GM12892 (cell line): ENCODE measurements around the gene DPP6.

Experiments
- DNase-seq: peaks from one replicate; pipeline ENCODE4 v3.0.0; 2011; ENCODE audit not compliant: insufficient read length
- FAIRE-seq: peaks from 2 replicates; lab custom pipeline; 2011; peaks lifted over from hg19 to GRCh38; lab: Jason Lieb, UNC
- POLR2A ChIP-seq: IDR thresholded peaks from 2 replicates; pipeline ENCODE4 v1.6.1; 2011; ENCODE audit warnings: low read depth, low read length, control low read depth
- POLR2AphosphoS5 ChIP-seq: IDR thresholded peaks from 2 replicates; pipeline ENCODE4 v1.6.1; 2011; ENCODE audit warnings: low read depth, low read length, control low read depth
- TAF1 ChIP-seq: IDR thresholded peaks from 2 replicates; pipeline ENCODE4 v1.6.1; 2011; ENCODE audit warnings: low read depth, mild to moderate bottlenecking, control low read depth, low read length, borderline replicate concordance

DPP6 gene

GRCh38 chr7:154685564-154685901, 633.3 kb downstream of the DPP6 start:
- TF ChIP-seq TAF1 (no peak), POLR2A (no peak), POLR2AphosphoS5 (no peak)

GRCh38 chr7:154686305-154686704, 634.1 kb downstream of the DPP6 start:
- FAIRE-seq, result no peak
- TF ChIP-seq TAF1, result no peak
- no peak for TF ChIP-seq POLR2AphosphoS5
- TF ChIP-seq POLR2A, result no peak
- DNase-seq, result no peak

More at GRCh38 chr7:154685564-154685901, 633.3 kb downstream of the DPP6 start:
- DNase-seq (no peak), FAIRE-seq (no peak)

- DNase-seq, result no peak
- TF ChIP-seq POLR2AphosphoS5 (no peak), TAF1 (no peak), POLR2A (no peak)
- no peak for FAIRE-seq
These were observed 636.8 kb downstream of the DPP6 start for GRCh38 chr7:154688952-154689351.

- no peak for TF ChIP-seq POLR2A
- no peak for TF ChIP-seq POLR2AphosphoS5
- no peak for TF ChIP-seq TAF1
- DNase-seq (no peak), FAIRE-seq (no peak)
These were observed 638.2 kb downstream of the DPP6 start for GRCh38 chr7:154690411-154690810.

- TF ChIP-seq POLR2A (no peak), TAF1 (no peak), POLR2AphosphoS5 (no peak)
- no peak for DNase-seq
- FAIRE-seq, result no peak
These were observed 641.5 kb downstream of the DPP6 start for GRCh38 chr7:154693661-154694060.

- no peak for DNase-seq
- no peak for FAIRE-seq
- TF ChIP-seq POLR2A (no peak), POLR2AphosphoS5 (no peak), TAF1 (no peak)
These were observed 643.6 kb downstream of the DPP6 start for GRCh38 chr7:154695836-154696235.

- FAIRE-seq (no peak), DNase-seq (no peak)
- TF ChIP-seq TAF1, result no peak
- TF ChIP-seq POLR2A, result no peak
- TF ChIP-seq POLR2AphosphoS5, result no peak
These were observed 644.4 kb downstream of the DPP6 start for GRCh38 chr7:154696556-154696955.

GRCh38 chr7:154698726-154699291, 646.6 kb downstream of the DPP6 start:
- FAIRE-seq (no peak), DNase-seq (no peak)
- TF ChIP-seq POLR2A, result no peak
- TF ChIP-seq TAF1, result no peak
- no peak for TF ChIP-seq POLR2AphosphoS5

- FAIRE-seq, result no peak
These were observed 647.2 kb downstream of the DPP6 start for GRCh38 chr7:154699417-154699816.

GRCh38 chr7:154709840-154710520, 657.8 kb downstream of the DPP6 start:
- FAIRE-seq, result no peak

More at GRCh38 chr7:154699417-154699816, 647.2 kb downstream of the DPP6 start:
- no peak for TF ChIP-seq POLR2AphosphoS5
- no peak for TF ChIP-seq POLR2A
- TF ChIP-seq TAF1, result no peak
- DNase-seq, result no peak

GRCh38 chr7:154720016-154720415, 667.8 kb downstream of the DPP6 start:
- FAIRE-seq, result no peak
- TF ChIP-seq POLR2AphosphoS5, result no peak
- TF ChIP-seq POLR2A, result no peak
- TF ChIP-seq TAF1, result no peak
- DNase-seq, result no peak

More at GRCh38 chr7:154709840-154710520, 657.8 kb downstream of the DPP6 start:
- no peak for DNase-seq
- TF ChIP-seq TAF1 (no peak), POLR2A (no peak), POLR2AphosphoS5 (no peak)

GRCh38 chr7:154721086-154721485, 668.9 kb downstream of the DPP6 start:
- FAIRE-seq (no peak), DNase-seq (no peak)
- TF ChIP-seq POLR2AphosphoS5 (no peak), TAF1 (no peak), POLR2A (no peak)
